Vagina (tissue), 2 donors: ENCODE results near the gene CORT. TPM values are rescaled to one million over a fixed set of nuclear protein-coding genes. Genes with fewer than 3 reads are reported as not detected.

Experiments
- DNase-seq, 2 donors: peaks; one replicate each; pipeline ENCODE4 v3.0.0-alpha.2; 2017; ENCODE audit errors: extremely low spot score in 2 of 2
- H3K27ac ChIP-seq: fragments of 200-600 bp; sonication (generic); one replicate; pipeline ENCODE4 v1.5.1; 2019
- H3K27me3 ChIP-seq: fragments of 200-600 bp; sonication (generic); one replicate; pipeline ENCODE4 v1.5.1; 2019
- H3K36me3 ChIP-seq, 2 donors: fragments of 200-600 bp; sonication (generic); one replicate each; pipeline ENCODE4 v1.5.1; 2017 to 2019
- H3K4me1 ChIP-seq: fragments of 200-600 bp; sonication (generic); one replicate; pipeline ENCODE4 v1.5.1; 2019
- H3K4me3 ChIP-seq, 2 donors: fragments of 200-600 bp; sonication (generic); 1 replicate in 1 of 2; 2 replicates in 1 of 2; pipeline ENCODE4 v1.5.1; 2016 to 2019
- H3K9me3 ChIP-seq: fragments of 200-600 bp; sonication (generic); one replicate; pipeline ENCODE4 v1.5.1; 2019
- CTCF ChIP-seq, 3 experiments: fragments of 450-650 bp in 2 of 3; fragments of 200-600 bp in 1 of 3; sonication (generic) in 1 of 3; IDR thresholded peaks; one replicate each; pipeline ENCODE4 v1.5.1; 2017 to 2019; ENCODE audit warnings: antibody characterized with exemption in 3 of 3, mild to moderate bottlenecking in 2 of 3, moderate library complexity in 2 of 3
- POLR2A ChIP-seq, 2 donors: fragments of 450-650 bp; IDR thresholded peaks; one replicate each; pipeline ENCODE4 v1.6.1; 2017; ENCODE audit warnings: antibody characterized with exemption in 2 of 2, mild to moderate bottlenecking in 2 of 2, moderate library complexity in 2 of 2
- POLR2AphosphoS5 ChIP-seq, 2 donors: sonication (generic); formaldehyde crosslinking; IDR thresholded peaks; one replicate each; pipeline ENCODE4 v1.9.0; 2017; ENCODE audit warnings: antibody characterized with exemption in 2 of 2, mild to moderate bottlenecking in 2 of 2, low read depth in 1 of 2; ENCODE audit not compliant: insufficient read depth in 1 of 2
- intact Hi-C: fragments of 100-400 bp; cut with DNase I; formaldehyde crosslinking; loops from one replicate; pipeline ENCODE4 v1.15.1; 2023
- total RNA-seq: library from RNA; depleted of rRNA; stranded (reverse); fragments of >200 nt; gene quantifications from one replicate; pipeline ENCODE4 v1.2.3, GENCODE V29; 2016

The CORT gene
- total RNA-seq, 1 donor from 2014 or later, result not detected

GRCh38 chr1:10433790-10434189 lies 16.0 kb upstream of the CORT start:
- Histone ChIP-seq H3K9me3 (no peaks in the 10 kb centered on the region), H3K36me3 (no peaks in the 10 kb centered on the region), H3K4me3 (no peak overlapping the region), H3K27ac (no peak overlapping the region), H3K27me3 (no peaks in the 10 kb centered on the region), H3K4me1 (peaks cover 16% of the 10 kb centered on the region)
- TF ChIP-seq POLR2AphosphoS5 (IDR thresholded peaks at IDR 0.05; ENCODE audit: insufficient read depth in 1 of 2, low read depth in 1 of 2), result no peak
- TF ChIP-seq POLR2A (IDR thresholded peaks at IDR 0.05), result no peak
- TF ChIP-seq CTCF (IDR thresholded peaks at IDR 0.05), result no peak
- intact Hi-C loops, result no loop called here
- DNase-seq, result no peak

GRCh38 chr1:10434590-10434989 lies 15.2 kb upstream of the CORT start:
- no peak overlapping the region for H3K4me3 ChIP-seq
- DNase-seq, result no peak
- H3K9me3 ChIP-seq, result no peaks in the 10 kb centered on the region
- intact Hi-C loops, result no loop called here
- TF ChIP-seq POLR2AphosphoS5 (IDR thresholded peaks at IDR 0.05; ENCODE audit: insufficient read depth in 1 of 2, low read depth in 1 of 2) (no peak), CTCF (IDR thresholded peaks at IDR 0.05) (no peak), POLR2A (IDR thresholded peaks at IDR 0.05) (no peak)
- peaks cover 15% of the 10 kb centered on the region for H3K4me1 ChIP-seq
- H3K27ac ChIP-seq, result no peak overlapping the region
- no peaks in the 10 kb centered on the region for H3K27me3 ChIP-seq
- no peaks in the 10 kb centered on the region for H3K36me3 ChIP-seq

GRCh38 chr1:10437052-10437451 lies 12.8 kb upstream of the CORT start:
- no peak overlapping the region for H3K27ac ChIP-seq
- no peaks in the 10 kb centered on the region for H3K4me1 ChIP-seq
- no peak for DNase-seq
- intact Hi-C loops, result no loop called here
- no peak overlapping the region for H3K4me3 ChIP-seq
- no peak for TF ChIP-seq POLR2AphosphoS5 (IDR thresholded peaks at IDR 0.05; ENCODE audit: insufficient read depth in 1 of 2, low read depth in 1 of 2)
- no peak for TF ChIP-seq CTCF (IDR thresholded peaks at IDR 0.05)
- TF ChIP-seq POLR2A (IDR thresholded peaks at IDR 0.05), result no peak
- no peaks in the 10 kb centered on the region for H3K9me3 ChIP-seq
- H3K36me3 ChIP-seq, result no peaks in the 10 kb centered on the region
- no peaks in the 10 kb centered on the region for H3K27me3 ChIP-seq

GRCh38 chr1:10438677-10439163 lies 11.1 kb upstream of the CORT start:
- no peaks in the 10 kb centered on the region for H3K9me3 ChIP-seq
- DNase-seq, result no peak
- H3K4me3 ChIP-seq, result no peak overlapping the region
- no peak for TF ChIP-seq POLR2AphosphoS5 (IDR thresholded peaks at IDR 0.05; ENCODE audit: insufficient read depth in 1 of 2, low read depth in 1 of 2)
- TF ChIP-seq CTCF (IDR thresholded peaks at IDR 0.05), result no peak
- TF ChIP-seq POLR2A (IDR thresholded peaks at IDR 0.05), result no peak
- H3K27me3 ChIP-seq, result no peaks in the 10 kb centered on the region
- intact Hi-C loops, result no loop called here
- H3K4me1 ChIP-seq, result no peaks in the 10 kb centered on the region
- no peaks in the 10 kb centered on the region for H3K36me3 ChIP-seq
- H3K27ac ChIP-seq, result no peak overlapping the region

- no peak for TF ChIP-seq POLR2A (IDR thresholded peaks at IDR 0.05)
- no peak for TF ChIP-seq CTCF (IDR thresholded peaks at IDR 0.05)
- TF ChIP-seq POLR2AphosphoS5 (IDR thresholded peaks at IDR 0.05; ENCODE audit: insufficient read depth in 1 of 2, low read depth in 1 of 2), result no peak
- no peak overlapping the region for H3K4me3 ChIP-seq
- no peak for DNase-seq
- H3K27me3 ChIP-seq, result no peaks in the 10 kb centered on the region
- H3K27ac ChIP-seq, result no peak overlapping the region
- intact Hi-C loops, result no loop called here
- H3K4me1 ChIP-seq, result no peaks in the 10 kb centered on the region
- H3K9me3 ChIP-seq, result no peaks in the 10 kb centered on the region
- H3K36me3 ChIP-seq, result no peaks in the 10 kb centered on the region
These were observed 9.5 kb upstream of the CORT start for GRCh38 chr1:10440305-10440704.
